HepG2 (cell line): ENCODE results near the gene TELO2. TPM values are rescaled to one million over a fixed set of nuclear protein-coding genes. Genes with fewer than 3 reads are reported as not detected.

ENCODE experiments used
- ATF2 ChIP-seq: sonication (generic); formaldehyde crosslinking; IDR thresholded peaks from 2 replicates; pipeline ENCODE4 v1.4.0; 2020; ENCODE audit warnings: missing genetic modification reagents
- CREM ChIP-seq, 2 experiments: sonication (generic) in 1 of 2; formaldehyde crosslinking in 1 of 2; IDR thresholded peaks; 2 replicates each; pipeline versions ENCODE4 v1.4.0 to v1.6.1; 2016 to 2020; ENCODE audit warnings: antibody characterized with exemption in 1 of 2, mild to moderate bottlenecking in 1 of 2, missing genetic modification reagents in 1 of 2
- FLYWCH1 ChIP-seq: sonication (generic); formaldehyde crosslinking; IDR thresholded peaks from 2 replicates; pipeline ENCODE4 v1.8.1; 2023; ENCODE audit warnings: mild to moderate bottlenecking, missing genetic modification reagents
- FOXK1 ChIP-seq: sonication (generic); formaldehyde crosslinking; IDR thresholded peaks from 2 replicates; pipeline ENCODE4 v1.4.0; 2020; ENCODE audit warnings: low read depth, missing genetic modification reagents, borderline replicate concordance
- JDP2 ChIP-seq: sonication (generic); formaldehyde crosslinking; IDR thresholded peaks from 2 replicates; pipeline ENCODE4 v1.8.1; 2022; ENCODE audit warnings: missing genetic modification reagents, borderline replicate concordance
- KDM3A ChIP-seq: IDR thresholded peaks from 2 replicates; pipeline ENCODE4 v1.6.1; 2018; ENCODE audit warnings: low read depth, missing compliant biosample characterization
- MXI1 ChIP-seq: IDR thresholded peaks from 3 replicates; pipeline ENCODE4 v1.6.1; 2012; ENCODE audit warnings: low read depth, low read length, inconsistent platforms, borderline replicate concordance
- NR1H2 ChIP-seq: sonication (generic); formaldehyde crosslinking; IDR thresholded peaks from 2 replicates; pipeline ENCODE4 v1.8.1; 2022; ENCODE audit warnings: low read depth, missing genetic modification reagents, borderline replicate concordance
- PHF5A ChIP-seq: IDR thresholded peaks from one replicate; pipeline ENCODE4 v1.6.1; 2018; ENCODE audit warnings: low read depth, missing genetic modification reagents; ENCODE audit not compliant: unreplicated experiment
- RELA ChIP-seq: sonication (generic); formaldehyde crosslinking; IDR thresholded peaks from 2 replicates; pipeline ENCODE4 v1.4.0; 2020; ENCODE audit warnings: missing genetic modification reagents
- SIN3B ChIP-seq: fragments of 150-350 bp; IDR thresholded peaks from 2 replicates; pipeline ENCODE4 v1.6.1; 2014; ENCODE audit warnings: low read length
- SRF ChIP-seq: IDR thresholded peaks from 2 replicates; pipeline ENCODE4 v1.6.1; 2011; ENCODE audit warnings: mild to moderate bottlenecking, low read depth, low read length, moderate library complexity
- SRSF1 ChIP-seq: fragments of 200-400 bp; formaldehyde crosslinking; optimal IDR thresholded peaks from 2 replicates; pipeline ENCODE3; 2017; ENCODE audit warnings: mild to moderate bottlenecking, low read depth, low read length, moderate library complexity
- ZBTB21 ChIP-seq: sonication (generic); formaldehyde crosslinking; IDR thresholded peaks from 2 replicates; pipeline ENCODE4 v1.4.0; 2020; ENCODE audit warnings: missing genetic modification reagents
- ZNF160 ChIP-seq: sonication (generic); formaldehyde crosslinking; IDR thresholded peaks from 2 replicates; pipeline ENCODE4 v1.8.0; 2022; ENCODE audit warnings: mild to moderate bottlenecking, inconsistent platforms, missing genetic modification reagents
- ZNF274 ChIP-seq: sonication (generic); formaldehyde crosslinking; IDR thresholded peaks from 2 replicates; pipeline ENCODE4 v1.5.1; 2020; ENCODE audit warnings: mild to moderate bottlenecking, missing genetic modification reagents
- ZNF331 ChIP-seq: sonication (generic); formaldehyde crosslinking; IDR thresholded peaks from 2 replicates; pipeline ENCODE4 v1.4.0; 2020; ENCODE audit warnings: missing genetic modification reagents
- ZNF367 ChIP-seq: sonication (generic); formaldehyde crosslinking; IDR thresholded peaks from 2 replicates; pipeline ENCODE4 v1.4.0; 2020; ENCODE audit warnings: missing genetic modification reagents, borderline replicate concordance
- ZNF530 ChIP-seq: sonication (generic); formaldehyde crosslinking; IDR thresholded peaks from 2 replicates; pipeline ENCODE4 v1.5.0; 2020; ENCODE audit warnings: low read depth, mild to moderate bottlenecking, missing genetic modification reagents
- ZNF549 ChIP-seq: sonication (generic); formaldehyde crosslinking; IDR thresholded peaks from 2 replicates; pipeline ENCODE4 v1.5.0; 2020; ENCODE audit warnings: missing genetic modification reagents
- ZNF567 ChIP-seq: sonication (generic); formaldehyde crosslinking; IDR thresholded peaks from 2 replicates; pipeline ENCODE4 v1.8.1; 2023; ENCODE audit warnings: mild to moderate bottlenecking, missing genetic modification reagents, borderline replicate concordance
- ZNF614 ChIP-seq: IDR thresholded peaks from 2 replicates; pipeline ENCODE4 v1.6.1; 2018; ENCODE audit warnings: missing biosample characterization, missing genetic modification reagents, inconsistent platforms, borderline replicate concordance
- ZNF816 ChIP-seq: sonication (generic); formaldehyde crosslinking; IDR thresholded peaks from 2 replicates; pipeline ENCODE4 v1.8.0; 2022; ENCODE audit warnings: missing genetic modification reagents, mild to moderate bottlenecking, borderline replicate concordance
- ZXDC ChIP-seq: sonication (generic); formaldehyde crosslinking; IDR thresholded peaks from 2 replicates; pipeline ENCODE4 v1.5.0; 2020; ENCODE audit warnings: mild to moderate bottlenecking, missing genetic modification reagents
- polyA plus RNA-seq, 8 experiments: library from polyadenylated mRNA; depleted of rRNA in 3 of 8; stranded (reverse) in 7 of 8; unstranded in 1 of 8; fragments of >200 nt; fragmentation: Illumina TruSeq in 4 of 8; extraction: Trizol in 4 of 8; gene quantifications; 2 replicates each; pipeline versions ENCODE4 v1.2.1 to v1.2.3, GENCODE V29; 2011 to 2016; ENCODE audit warnings: low read depth in 4 of 8, missing spikeins in 1 of 8, mixed read lengths in 1 of 8; ENCODE audit not compliant: insufficient read depth in 1 of 8
- total RNA-seq, 5 experiments: library from RNA; depleted of rRNA; stranded (reverse); fragments of >200 nt; fragmentation: Illumina TruSeq; extraction: Trizol; gene quantifications; 2 replicates each; pipeline ENCODE4 v1.2.3, GENCODE V29; 2016; ENCODE audit warnings: low read depth in 1 of 5
- TF ChIP-seq, protein P1 (sequence below): sonication (generic); formaldehyde crosslinking; IDR thresholded peaks from 2 replicates; pipeline ENCODE4 v1.4.0; 2020; ENCODE audit warnings: mild to moderate bottlenecking, missing genetic modification reagents

The TELO2 gene
- total and polyA plus RNA-seq, 2 of the 13 experiments (the other 11 are each of a cell fraction or from before 2014, with no cell fraction given): 10.1 to 17.9 TPM

DNA sequence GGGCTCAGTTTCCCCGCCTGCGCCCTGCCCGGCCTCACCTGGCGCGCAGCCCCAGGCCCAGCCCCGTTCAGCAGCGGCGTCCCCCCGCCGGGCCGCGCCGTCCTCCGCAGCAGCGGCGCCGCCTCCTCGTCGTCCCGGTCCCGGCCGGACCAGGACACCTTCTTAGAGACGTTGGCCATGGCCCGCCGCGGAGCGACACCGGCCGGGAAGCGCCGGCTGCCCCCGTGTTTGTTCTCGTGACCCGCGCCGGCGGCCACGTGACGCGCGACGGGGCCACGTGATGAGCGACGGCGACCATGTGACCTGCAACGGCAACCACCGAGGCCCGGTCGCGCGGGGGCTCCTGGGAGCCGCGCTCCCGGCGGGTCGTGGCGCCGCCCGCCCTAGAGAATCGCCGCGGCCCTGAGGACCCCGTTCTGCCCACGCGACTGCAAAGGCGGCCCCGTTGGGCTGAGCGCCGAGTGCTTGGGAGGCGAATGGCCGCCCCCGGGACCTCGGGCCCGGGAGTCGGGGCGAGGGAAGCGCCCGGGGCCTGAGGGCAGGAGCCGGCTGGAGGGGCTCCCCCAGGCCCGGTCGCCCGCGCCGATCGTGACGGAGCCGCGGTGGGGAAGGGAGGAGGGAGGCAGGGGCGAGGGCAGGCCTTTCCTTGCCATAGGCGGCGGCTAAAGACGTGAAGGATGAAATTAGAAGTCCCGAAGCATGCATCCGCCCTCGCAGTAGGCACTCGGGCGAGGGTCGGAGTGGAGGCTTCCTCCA, 18.2 kb upstream of the TELO2 start, which contains the start of gene CLCN7 (continued):
- TF ChIP-seq, protein P1, sequence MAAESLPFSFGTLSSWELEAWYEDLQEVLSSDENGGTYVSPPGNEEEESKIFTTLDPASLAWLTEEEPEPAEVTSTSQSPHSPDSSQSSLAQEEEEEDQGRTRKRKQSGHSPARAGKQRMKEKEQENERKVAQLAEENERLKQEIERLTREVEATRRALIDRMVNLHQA (CRISPR knock-in tag): no peak
- peak; percentile 82; the same call in 1 of the 2 replicates for TF ChIP-seq KDM3A (CRISPR knock-in tag)
- peak; percentile 88; the same call in 1 of the 2 replicates for TF ChIP-seq ZNF274 (CRISPR knock-in tag)
- TF ChIP-seq SRSF1: peak; percentile 34
- TF ChIP-seq ZBTB21 (CRISPR knock-in tag): no peak
- TF ChIP-seq CREM (IDR thresholded peaks at IDR 0.05): no peak
- no peak for TF ChIP-seq CREM (CRISPR knock-in tag; IDR thresholded peaks at IDR 0.05)
- peak; percentile 76; the same call in 1 of the 2 replicates for TF ChIP-seq ZXDC (CRISPR knock-in tag)
- TF ChIP-seq RELA (CRISPR knock-in tag): no peak
- TF ChIP-seq ATF2 (CRISPR knock-in tag): 0 out of 2 replicates have a peak, but pooled peaks have one; percentile 42
- 0 out of 2 replicates have a peak, but pooled peaks have one; percentile 81 for TF ChIP-seq FLYWCH1 (CRISPR knock-in tag)
- peak; percentile 88; the same call in 1 of the 2 replicates for TF ChIP-seq ZNF816 (CRISPR knock-in tag)
- no peak for TF ChIP-seq PHF5A
- 0 out of 2 replicates have a peak, but pooled peaks have one; percentile 13 for TF ChIP-seq ZNF549 (CRISPR knock-in tag)
- no peak for TF ChIP-seq ZNF367 (CRISPR knock-in tag)
- no peak for TF ChIP-seq ZNF567 (CRISPR knock-in tag)
- TF ChIP-seq MXI1: peak; percentile 86; the same call in 1 of the 3 replicates
- TF ChIP-seq NR1H2 (CRISPR knock-in tag): peak; percentile 85
- TF ChIP-seq ZNF160 (CRISPR knock-in tag): no peak; the same call in none of the 2 replicates
- TF ChIP-seq FOXK1 (CRISPR knock-in tag): peak; percentile 99
- no peak; the same call in 1 of the 2 replicates for TF ChIP-seq JDP2
- peak; percentile 76 for TF ChIP-seq ZNF331 (CRISPR knock-in tag)
- TF ChIP-seq ZNF614 (CRISPR knock-in tag): peak; percentile 88; the same call in 1 of the 2 replicates
- no peak for TF ChIP-seq ZNF530 (CRISPR knock-in tag)
- TF ChIP-seq SIN3B: 0 out of 2 replicates have a peak, but pooled peaks have one; percentile 56
- no peak for TF ChIP-seq SRF
